ENCODE results near the gene NID1.

DNA sequence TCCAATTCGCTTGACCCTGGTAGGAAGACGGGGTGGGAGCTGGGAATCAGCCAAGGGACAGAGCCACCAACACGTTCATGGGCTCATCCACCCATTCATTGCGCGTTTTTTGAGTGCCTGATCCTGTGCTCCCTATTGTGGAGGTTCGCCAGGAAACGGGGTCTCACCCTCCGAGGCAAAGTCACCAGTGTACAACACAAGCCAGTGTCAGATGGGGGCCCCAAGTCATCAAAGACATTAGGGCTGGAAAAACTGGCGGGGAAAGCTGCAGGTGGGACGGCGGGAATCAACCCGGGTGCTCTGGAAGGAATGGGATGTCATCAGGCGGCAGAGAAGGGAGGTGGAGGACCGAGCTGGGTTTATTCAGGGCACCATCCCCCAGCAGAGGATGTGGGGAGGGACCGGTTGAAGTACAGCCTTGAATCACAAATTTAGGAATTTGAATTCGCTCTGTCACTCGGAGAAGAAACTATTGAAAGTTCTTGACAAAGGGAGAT is 667 bp upstream of the NID1 start:
- TF ChIP-seq, protein P1, sequence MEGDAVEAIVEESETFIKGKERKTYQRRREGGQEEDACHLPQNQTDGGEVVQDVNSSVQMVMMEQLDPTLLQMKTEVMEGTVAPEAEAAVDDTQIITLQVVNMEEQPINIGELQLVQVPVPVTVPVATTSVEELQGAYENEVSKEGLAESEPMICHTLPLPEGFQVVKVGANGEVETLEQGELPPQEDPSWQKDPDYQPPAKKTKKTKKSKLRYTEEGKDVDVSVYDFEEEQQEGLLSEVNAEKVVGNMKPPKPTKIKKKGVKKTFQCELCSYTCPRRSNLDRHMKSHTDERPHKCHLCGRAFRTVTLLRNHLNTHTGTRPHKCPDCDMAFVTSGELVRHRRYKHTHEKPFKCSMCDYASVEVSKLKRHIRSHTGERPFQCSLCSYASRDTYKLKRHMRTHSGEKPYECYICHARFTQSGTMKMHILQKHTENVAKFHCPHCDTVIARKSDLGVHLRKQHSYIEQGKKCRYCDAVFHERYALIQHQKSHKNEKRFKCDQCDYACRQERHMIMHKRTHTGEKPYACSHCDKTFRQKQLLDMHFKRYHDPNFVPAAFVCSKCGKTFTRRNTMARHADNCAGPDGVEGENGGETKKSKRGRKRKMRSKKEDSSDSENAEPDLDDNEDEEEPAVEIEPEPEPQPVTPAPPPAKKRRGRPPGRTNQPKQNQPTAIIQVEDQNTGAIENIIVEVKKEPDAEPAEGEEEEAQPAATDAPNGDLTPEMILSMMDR (IDR thresholded peaks at IDR 0.05; ENCODE audit: borderline replicate concordance, extremely low read depth, low read length, poor library complexity, severe bottlenecking) = no peak
- TF ChIP-seq EZH2 (IDR thresholded peaks at IDR 0.05; ENCODE audit: borderline replicate concordance, low read depth, low read length, severe bottlenecking) = no peak
